A673 (cell line): Measurements from ENCODE around the gene PEX14.
"Not testable (repeated sequence)": the region's sequence is repeated elsewhere in the genome, so short reads cannot be mapped to it uniquely, and the experiment has no call there.

Source experiments
- CTCF ChIP-seq: fragments of 300-800, 200-600 bp; sonication (generic); conservative IDR thresholded peaks from 2 replicates; pipeline ENCODE4 v1.5.1; 2017; ENCODE audit warnings: low read depth, mild to moderate bottlenecking, antibody characterized with exemption, low read length, moderate library complexity, mixed read lengths
- EZH2 ChIP-seq: fragments of 200-600 bp; sonication (generic); IDR thresholded peaks from 2 replicates; pipeline ENCODE4 v1.6.1; 2017; ENCODE audit warnings: borderline replicate concordance, low read depth, mild to moderate bottlenecking, mixed read lengths, antibody characterized with exemption, low read length; ENCODE audit not compliant: poor library complexity, severe bottlenecking

GRCh38 chr1:10457462-10457861 lies 17.3 kb upstream of the PEX14 start:
- not testable (repeated sequence) for TF ChIP-seq CTCF, EZH2
